HG02678 (cell line): ENCODE data around the gene HMSD.

Experiments
- ATAC-seq: cut with Tn5 transposase; IDR thresholded peaks from one replicate; pipeline ENCODE4 v1.9.1; 2021; ENCODE audit warnings: mild to moderate bottlenecking, moderate library complexity; ENCODE audit not compliant: unreplicated experiment

HMSD gene

GRCh38 chr18:63987743-63988142 is 38.6 kb downstream of the HMSD start:
- no peak for ATAC-seq

GRCh38 chr18:63992751-63993150 is 43.6 kb downstream of the HMSD start:
- ATAC-seq: no peak

DNA sequence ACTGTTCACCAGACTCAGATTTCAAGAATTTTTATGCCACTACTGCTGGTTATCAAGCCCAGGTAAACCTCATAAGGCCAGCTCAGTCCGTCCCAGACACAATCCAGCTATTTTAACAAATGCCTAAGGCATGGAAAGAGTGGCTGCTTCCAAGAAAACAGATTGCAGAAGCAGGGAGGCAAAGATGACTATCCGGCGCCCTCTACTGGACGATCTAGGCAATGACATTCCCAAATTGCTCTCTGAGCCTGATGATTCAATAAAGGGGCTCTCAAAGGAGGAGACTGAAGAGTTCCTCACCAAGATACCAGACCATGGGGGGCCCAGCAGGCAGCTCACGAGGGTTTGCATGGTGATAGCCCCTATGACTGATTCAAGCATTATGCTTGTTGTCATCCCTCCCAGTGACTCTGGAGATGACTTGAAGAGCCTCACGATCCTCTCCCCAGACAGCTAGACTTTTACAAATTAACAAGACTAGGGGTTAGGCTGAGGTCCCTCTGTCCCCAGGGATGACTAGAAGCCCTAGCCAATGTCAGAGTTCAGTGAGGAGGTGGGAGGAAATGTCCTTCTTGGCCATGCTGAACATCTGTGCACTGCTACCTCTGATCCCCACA is 45.8 kb downstream of the HMSD start:
- ATAC-seq: no peak

DNA sequence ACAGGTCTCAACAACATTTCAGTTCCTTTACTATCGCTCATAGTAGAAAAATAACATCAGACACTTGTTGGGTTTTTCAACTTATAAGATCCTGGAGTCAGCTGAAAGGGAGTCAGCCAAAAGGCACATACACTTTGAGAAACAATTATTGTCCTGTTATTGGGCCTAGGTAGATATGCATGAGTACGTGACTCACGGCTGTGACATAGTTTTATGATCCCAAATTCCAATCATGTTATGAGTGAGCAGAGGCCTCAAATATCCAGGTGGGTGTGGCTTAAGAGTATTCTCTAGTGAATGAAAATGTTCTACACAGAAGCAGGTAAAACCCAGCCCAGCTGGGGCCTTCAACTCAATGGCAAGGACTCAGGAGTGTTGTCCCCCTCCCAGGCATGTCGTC is 47.9 kb downstream of the HMSD start:
- ATAC-seq: no peak

DNA sequence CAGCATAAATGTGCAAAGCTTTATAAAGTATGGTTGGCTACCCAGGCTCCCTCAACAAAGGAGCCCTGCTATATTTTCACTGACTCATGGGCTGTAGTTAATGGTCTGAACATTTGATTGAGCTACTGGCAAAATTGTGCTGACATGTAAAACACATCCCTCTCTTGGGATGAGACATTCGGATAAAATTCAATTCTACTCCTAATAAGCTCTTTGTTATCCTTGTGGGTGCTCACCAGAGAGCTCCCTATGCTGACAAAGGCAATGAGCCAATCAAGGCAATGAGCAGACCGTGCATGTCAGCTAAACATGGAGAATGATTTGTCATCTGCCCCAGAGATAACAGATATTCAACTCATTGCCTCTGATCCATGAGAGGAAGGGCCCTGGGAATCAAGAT is 48.5 kb downstream of the HMSD start:
- no peak for ATAC-seq

- ATAC-seq: no peak
Observed at GRCh38 chr18:63999871-64000270, 50.8 kb downstream of the HMSD start.

GRCh38 chr18:64002581-64002980 is 53.5 kb downstream of the HMSD start:
- ATAC-seq: no peak

GRCh38 chr18:64009305-64009704 is 60.2 kb downstream of the HMSD start:
- ATAC-seq: no peak
